NCI-H510A treated with DMSO at 0.1 percent for 48 hours (cell line): ENCODE results near the gene UROC1.
"Not testable (repeated sequence)": the region's sequence is repeated elsewhere in the genome, so short reads cannot be mapped to it uniquely, and the experiment has no call there.

Source experiments
- DNase-seq: peaks from one replicate; lab custom pipeline; 2025; lab: John Stamatoyannopoulos, UW

The UROC1 gene

DNA sequence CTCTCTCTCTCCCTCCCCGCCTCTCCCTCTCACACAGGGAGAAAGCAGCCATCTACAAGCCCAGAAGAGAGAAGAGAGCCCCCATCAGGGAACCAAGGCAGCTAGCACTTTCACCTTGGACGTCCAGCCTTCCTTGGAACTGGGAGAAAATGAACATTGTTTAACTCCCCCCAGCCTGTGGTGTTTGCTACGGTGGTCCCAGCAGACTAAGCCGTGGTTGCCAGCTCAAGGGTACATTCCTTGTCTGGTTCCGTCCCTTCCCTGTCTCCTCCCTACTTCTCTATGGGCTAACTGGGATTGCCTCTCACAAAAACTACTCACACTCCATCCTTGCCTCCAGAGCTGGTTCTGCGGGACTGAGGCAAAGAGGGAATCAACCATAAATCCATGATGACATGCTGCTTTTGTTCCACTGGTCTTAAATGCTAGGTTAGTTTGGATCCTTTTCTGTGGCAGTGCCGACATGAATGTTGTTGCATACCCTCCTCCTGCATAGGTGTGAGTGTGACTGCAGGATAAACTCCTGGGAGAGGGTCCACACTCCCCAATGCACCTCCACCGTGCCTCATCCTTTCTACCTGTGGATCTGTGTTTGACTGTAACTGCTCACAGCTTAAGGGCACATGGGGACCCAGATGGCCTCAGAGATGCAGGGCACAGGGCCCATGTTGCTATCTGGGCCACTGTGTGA lies 29.1 kb upstream of the UROC1 start:
- no peak for DNase-seq

DNA sequence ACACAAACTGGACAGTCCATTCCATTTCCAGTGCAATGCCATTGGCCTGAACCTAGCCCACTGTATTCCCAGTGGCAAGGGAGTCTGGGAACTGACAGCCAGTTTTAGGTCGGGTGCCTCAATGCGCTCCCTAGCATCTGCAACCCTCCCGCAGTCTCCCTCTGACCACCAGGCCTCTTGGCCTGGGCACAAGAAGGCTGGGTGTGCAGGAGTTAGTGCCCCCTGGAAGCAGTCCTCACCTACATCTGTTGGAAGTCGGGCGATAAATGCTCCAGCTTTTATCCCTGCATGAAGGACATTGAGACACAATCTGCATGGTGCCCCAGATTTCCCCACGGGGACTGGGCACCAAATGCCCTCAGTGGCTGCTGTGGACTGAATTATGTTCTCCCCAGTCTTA lies 28.4 kb upstream of the UROC1 start:
- DNase-seq: no peak

DNA sequence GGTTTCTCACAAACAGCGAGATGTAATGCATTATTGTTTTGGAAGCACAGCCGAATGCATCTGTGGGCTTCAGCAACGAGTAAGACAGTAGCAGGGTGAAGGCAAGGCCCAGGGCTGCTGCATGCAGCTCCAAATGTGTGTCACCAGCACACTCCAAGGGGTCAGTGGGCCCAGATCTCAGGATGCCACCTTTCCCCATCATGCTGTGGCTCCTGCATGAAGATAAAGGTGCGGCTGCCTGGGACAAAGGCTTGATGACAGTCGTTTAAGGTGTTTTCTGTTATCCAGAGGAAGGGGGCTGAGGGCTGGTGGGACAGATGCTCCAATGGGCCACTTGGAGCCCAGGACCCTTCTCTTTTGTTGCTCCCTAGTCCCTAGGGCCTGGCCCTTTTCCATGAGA lies 28.0 kb upstream of the UROC1 start:
- DNase-seq: no peak

DNA sequence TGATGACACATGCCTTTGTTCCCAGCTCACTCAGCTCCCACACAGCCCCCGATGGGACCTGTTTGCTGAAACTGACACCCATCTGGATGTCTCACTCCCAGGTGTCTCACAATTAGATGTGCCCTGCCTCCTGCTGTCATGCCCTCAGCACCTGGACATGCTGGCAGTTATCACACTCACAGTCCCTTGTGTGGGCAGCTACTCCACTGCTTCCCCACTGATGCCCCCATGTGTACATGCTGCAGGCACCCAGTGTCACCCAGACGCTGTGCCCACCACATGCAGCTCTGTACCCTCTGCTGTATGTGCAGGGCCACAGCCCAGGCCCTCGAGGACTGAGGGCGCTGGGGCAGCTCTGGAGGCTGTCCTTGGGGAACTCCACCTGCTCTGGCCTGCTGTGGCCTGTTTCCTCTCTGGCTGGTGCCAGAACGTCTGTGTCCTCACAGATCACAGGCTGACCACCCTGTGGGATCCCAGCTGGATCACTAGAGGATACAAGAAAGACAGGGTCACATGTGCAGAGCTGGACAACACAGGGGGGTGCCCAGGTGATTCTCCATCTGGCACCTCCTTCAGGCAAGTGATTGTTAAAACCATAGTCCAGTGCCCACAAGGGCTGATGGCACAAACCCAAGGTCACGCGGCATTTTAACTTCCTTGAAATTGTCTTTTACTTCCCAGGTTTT lies 27.2 kb upstream of the UROC1 start:
- DNase-seq: no peak

DNA sequence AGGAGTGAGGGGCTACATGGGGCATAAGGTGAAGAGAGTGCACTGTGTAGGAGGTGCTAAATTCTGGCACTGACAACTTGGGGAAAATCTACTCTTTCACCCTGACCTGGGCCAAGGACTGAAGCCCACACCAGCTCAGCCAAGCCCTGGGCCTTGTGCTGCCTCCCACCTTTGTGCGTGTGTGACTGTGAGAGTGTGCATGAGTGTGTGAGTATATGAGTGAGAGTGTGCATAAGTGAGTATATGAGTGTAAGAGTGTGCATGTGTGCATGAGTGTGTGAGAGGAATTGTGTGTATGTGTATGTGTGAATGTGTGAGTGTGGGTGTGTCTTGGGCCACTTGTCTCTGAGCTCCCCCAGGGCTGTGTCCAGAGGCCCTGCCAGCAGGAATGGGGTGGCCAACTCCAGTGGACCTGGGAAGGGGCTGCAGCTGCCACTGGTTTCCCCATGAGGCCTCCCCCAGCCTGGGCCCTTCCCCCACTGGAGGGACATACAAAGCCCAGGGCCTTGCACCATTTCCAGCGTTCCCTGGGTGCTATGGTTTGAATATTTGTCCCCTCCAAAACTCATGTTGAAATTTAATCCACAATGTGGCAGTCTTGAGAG lies 26.0 kb upstream of the UROC1 start:
- no peak for DNase-seq

DNA sequence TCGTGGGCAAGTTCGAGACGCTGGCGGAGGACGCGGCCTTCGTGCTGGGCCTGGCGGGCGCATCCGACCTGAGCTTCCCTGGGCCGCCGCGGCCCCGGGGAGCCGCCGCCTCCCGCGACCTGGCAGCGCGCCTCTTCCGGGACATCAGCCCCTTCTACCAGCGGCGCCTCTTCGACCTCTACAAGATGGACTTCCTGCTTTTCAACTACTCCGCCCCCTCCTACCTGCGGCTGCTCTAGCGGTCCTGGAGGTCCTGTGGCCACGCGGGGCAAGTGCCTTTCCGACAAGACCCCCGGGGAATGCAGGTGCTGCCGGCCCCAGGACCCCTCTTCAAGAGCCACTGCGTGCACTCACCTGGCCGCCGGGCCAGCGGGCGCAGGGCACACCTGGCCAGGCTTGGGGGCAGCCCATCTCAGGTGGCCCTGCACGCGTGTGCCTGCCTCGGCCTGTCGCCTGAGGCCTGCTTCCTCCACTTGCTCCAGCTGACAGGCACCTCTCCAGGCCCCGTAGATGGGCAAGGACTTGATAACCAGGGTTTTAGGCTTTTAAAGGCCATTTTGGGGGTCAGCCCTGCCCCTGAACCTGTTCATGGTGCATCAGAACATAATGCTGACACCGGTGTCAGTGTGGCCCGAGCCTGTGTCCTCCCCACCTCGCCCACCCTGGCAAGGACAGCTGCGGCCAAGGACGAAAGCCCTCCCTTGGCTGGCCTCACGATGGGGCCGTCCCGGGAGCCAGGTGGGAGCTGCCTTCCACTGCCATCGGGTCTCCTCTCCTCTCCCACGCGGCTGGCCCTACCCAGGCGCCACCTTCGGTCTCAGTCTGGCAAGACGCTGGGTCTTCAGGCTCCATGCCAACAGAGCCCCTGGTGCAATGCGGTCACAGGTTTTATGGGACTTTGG lies 25.0 kb upstream of the UROC1 start:
- no peak for DNase-seq

DNA sequence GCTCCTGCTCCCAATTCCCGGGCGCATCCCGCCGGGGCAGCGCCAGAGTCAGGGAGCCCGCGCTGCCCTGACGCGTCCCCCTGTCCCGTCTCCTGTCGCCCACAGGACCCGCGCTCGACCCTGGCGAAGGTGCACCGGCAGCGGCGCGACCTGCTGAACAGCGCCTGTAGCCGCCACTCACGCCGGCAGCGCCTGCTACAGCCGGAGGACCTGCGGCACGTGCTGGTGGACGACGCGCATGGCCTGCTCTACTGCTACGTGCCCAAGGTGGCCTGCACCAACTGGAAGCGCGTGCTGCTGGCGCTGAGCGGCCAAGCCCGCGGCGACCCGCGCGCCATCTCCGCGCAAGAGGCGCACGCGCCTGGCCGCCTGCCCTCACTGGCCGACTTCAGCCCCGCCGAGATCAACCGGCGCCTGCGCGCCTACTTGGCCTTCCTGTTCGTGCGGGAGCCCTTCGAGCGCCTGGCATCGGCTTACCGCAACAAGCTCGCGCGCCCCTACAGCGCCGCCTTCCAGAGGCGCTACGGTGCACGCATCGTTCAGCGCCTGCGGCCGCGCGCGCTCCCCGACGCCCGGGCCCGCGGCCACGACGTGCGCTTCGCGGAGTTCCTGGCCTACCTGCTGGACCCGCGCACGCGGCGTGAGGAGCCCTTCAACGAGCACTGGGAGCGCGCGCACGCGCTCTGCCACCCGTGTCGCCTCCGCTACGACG lies 24.2 kb upstream of the UROC1 start:
- DNase-seq: no peak

DNA sequence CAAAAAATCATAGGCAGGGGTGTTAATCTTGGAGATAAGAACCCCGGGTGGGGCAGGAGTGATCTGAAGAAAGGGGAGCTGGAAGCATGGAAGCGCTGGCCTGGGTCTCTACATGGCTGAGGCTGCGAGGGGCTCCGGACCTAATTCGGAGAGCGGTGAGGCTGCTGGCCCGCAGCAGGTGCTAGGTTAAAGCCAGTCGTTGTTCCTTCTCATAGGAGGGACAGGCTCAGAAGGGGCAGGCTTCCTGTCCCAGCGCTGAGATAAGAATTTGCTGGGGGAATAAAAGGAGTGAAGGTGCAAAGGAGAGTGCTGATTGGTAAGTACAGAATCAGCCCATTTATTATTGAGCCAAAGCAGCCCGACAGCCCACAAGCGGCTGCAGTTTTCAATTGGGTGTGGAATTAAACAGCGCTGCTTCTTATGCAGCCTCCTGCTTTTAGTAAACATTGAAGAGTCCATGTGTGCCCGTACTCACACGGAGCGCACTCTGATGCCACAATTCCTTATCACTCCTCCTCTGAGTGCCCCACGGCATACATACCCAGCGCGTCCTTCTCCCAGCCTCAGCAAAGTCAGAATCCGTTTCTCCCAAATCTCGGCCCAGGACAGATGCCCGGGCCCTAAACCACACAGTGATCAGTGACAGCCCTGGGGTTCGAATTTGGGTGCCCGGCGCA lies 23.5 kb upstream of the UROC1 start:
- DNase-seq: no peak

DNA sequence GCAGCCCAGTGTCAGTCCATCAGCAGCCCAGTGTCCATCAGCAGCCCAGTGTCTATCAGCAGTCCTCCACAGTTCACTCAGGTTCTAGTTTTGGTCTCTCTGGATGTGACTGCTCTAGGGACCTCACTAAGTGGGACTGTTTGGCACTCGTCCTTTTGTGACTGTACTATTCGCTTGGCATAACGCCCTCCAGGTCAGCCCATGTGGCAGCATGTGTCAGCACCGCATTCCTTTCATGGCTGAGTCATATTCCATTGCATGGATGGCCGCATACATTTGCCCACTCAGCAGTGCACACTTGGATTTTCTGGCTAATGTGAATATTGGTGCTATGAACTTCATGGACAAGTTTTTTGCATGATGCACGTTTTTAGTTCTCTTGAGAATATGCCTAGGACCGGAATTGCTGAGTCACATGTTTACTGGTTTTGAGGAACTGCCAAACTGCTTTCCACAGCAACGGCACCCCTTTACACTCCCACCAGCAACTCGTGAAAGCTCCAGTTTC lies 22.8 kb upstream of the UROC1 start:
- DNase-seq: no peak

DNA sequence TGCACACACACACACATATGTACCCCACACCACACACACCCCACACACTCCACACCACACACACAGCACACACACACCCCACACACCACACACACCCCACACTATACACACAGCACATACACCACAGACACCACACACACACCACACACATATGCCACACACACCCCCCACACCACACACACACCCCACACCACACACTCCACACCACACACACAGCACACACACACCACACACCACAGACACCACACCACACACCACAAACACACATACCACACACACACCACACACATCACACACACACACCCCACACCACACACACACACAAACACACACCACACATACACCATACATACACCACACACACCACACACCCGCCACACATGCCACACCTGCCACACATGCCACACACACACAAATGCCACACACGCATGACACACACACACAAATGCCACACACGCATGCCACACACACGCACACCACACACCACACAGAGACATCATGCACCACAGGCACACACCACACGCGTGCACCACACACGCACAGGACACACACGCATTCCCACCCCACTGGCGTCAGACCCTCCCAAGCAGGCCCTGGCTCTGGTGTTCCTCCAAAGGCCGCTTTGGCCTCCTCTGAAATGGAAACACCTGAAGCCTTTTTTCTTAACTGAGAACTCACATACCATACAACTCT lies 22.1 kb upstream of the UROC1 start:
- no peak for DNase-seq

DNA sequence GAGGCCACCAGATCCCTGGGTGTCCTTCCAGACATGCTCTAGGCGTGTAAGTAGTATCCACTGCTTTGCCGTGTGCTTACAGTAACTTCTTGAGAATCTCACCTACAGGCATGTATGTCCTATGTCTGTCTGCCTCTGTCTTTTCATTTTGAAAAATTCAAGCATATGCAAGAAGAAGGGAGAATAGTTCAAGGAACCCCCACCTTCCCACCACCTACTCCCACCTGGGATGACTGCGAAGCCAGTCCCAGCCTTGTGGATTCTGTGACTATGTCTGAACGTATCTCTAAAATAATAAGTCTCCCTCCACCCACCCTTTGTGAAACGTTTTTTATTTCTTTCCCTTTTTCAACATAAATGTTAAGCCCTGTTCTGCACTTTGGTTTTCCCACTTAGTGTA lies 21.4 kb upstream of the UROC1 start:
- no peak for DNase-seq

DNA sequence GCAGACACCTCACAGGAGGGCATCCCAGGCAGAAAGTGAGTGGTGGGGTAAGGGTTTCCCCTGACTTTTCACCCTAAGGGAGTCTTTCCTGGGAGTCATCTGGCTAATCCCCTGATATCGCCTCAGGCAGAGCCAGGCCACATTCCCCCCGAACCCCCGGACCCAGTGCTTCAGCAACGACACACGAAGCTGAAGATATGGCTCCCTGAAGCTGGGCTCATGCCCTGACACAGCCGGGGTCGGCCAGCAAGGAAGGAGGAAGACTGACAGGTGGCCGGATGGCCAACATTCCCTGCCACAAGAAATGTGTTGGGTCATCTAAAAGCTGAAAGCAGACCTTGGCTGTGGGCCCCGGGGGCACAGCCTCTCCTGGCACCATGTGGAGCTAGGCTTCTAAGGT lies 20.7 kb upstream of the UROC1 start:
- no peak for DNase-seq

DNA sequence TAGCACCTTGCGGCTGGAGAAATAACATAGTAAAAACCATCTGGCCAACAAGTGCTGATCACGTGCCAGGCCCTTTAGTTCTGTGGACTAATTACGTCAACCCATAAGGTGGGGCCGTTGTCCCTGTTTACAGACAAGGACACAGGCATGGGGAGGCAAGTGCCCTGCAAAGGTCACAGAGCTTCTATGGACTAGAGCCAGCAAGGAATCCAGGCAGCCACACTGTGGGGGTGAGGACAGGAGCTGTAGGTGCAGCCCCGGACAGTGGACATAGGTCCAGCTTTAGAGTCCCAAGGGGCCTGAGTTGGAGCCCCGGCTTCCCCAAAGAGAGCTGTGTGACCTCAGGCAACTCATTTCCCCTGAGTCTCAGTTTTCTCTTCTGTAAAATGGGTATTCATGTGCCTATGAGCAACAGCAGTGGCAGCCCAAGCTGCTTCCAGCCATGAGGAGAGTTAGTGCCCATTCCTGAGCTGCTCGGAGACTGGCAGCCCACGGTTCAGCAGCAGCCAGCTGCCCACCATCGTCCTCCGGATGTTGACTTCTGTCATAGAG lies 20.2 kb upstream of the UROC1 start:
- DNase-seq: no peak

DNA sequence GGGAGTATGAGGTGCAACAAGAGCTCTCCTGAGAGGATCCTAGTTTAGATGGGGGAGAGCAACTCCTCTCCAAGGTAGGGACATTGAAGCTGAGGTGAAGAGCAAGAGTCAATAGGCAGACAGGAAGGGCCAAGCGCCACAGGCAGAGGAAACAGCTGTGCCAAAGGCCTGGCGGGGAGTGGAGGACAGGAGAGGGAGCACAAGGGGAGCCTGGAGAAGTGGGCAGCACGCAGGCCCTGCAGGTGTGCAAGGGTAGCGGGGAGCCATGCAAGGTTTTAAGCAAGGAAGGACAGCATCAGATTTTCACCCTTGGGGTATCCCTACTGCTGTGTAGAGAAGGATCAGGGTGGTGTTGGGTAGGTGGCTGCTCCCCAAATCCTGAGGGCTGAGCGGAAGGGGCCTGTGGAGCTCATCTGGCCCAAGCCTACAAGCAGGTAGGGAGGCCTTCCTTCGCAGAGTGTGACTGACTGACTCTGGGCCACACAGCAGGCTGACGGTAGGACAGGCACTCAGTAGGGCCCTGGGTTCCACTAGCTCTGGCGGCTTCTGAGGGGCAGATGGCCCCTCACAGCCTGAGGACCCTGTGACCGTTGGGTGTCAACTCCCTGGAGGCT lies 19.6 kb upstream of the UROC1 start:
- DNase-seq: peak; percentile 13

DNA sequence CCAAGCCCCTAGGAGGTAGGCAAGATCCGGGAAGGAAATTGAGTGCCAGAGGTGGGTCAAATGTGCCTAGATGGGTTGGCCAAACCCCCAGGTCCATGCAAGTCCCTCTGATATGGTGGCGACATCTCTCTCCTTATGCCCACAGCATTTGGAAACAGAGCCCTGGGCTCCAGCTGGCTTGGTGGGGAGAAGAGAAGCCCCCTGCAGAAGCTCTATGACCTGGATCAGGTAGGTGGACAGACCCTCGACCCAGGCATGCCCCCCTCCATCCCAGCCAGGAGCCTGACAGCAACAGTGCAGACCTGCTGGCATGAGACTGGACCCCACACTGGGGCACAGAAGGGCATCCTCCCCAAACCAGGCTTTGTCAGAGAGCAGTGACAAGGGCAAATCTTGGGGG lies 18.6 kb upstream of the UROC1 start:
- DNase-seq: no peak

DNA sequence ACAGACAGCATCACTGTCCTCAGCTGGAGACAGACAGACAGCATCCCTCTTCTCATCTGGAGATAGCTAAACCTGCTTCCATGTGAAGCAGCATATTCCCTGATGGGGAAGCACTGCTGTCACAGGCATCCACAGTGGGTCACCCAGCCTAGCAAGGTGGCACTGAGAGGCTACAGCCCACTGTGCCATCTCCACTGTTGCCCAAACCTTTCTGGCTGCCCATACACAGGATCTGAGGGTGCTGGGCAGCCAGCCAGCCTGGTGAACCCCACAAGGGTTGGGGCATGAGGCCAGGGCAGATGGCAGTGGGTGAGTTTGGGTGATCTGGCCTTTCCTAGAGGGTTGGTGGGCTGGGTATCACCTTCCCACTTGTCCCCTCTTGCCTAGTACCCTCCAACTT lies 18.1 kb upstream of the UROC1 start:
- DNase-seq: no peak

DNA sequence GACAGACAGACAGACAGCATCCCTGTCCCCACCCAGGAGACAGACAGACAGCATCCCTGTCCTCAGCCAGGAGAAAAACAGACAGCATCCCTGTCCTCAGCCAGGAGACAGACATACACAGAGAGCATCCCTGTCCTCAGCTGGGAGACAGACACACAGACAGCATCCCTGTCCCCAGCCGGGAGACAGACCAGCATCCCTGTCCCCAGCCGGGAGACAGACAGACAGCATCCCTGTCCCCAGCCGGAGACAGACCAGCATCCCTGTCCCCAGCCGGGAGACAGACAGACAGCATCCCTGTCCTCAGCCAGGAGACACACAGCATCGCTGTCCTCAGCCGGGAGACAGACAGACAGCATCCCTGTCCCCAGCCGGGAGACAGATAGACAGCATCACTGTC lies 17.1 kb upstream of the UROC1 start:
- not testable (repeated sequence) for DNase-seq

DNA sequence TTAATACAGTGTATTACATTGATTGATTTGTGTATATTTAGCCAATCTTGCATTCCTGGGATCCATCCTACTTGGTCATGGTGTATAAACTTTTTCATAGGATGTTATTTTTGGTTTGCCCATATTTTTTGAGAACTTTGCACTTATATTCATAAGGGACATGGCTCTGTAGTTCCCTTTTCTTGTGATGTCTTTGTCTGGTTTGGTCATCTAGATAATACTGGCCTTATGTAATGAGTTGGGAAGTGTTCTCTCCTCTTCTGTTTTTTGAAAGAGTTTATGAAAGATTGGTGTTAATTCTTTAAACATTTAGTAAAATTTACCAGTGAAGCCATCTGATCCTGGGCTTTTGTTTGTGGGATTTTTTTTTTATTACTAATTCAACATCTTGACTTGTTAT lies 15.9 kb upstream of the UROC1 start:
- no peak for DNase-seq

DNA sequence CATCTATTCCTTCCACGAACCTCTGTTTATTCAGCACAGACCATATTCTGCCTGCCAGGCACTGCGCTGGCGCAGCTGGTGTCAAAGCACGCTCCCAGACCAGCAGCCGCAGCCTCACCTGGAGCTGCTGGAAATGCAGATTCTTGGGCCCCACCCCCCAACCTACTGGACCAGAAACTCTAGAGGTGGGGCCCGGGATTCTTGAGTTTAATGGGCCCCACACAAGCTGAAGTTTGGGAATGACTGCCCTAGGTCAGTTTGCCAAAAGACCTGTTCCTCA lies 13.4 kb upstream of the UROC1 start:
- no peak for DNase-seq
